Neural cell (in vitro differentiated cells): ENCODE results near the gene NTRK2. TPM values are rescaled to one million over a fixed set of nuclear protein-coding genes. Genes with fewer than 3 reads are reported as not detected.

ENCODE experiments used
- H2AFZ ChIP-seq: fragments of 200-600, 300-800 bp; sonication (generic), shearing (Covaris generic); 2 replicates; pipeline ENCODE4 v1.6.0; 2014; ENCODE audit warnings: low read depth, mild to moderate bottlenecking, antibody characterized with exemption, low read length, moderate library complexity
- H3F3A ChIP-seq: fragments of 200-600 bp; shearing (Covaris generic); 2 replicates; pipeline ENCODE4 v1.6.1; 2016; ENCODE audit warnings: mild to moderate bottlenecking, moderate library complexity, mixed read lengths, antibody characterized with exemption, low read length; ENCODE audit not compliant: insufficient read depth, poor library complexity, severe bottlenecking
- H3K27ac ChIP-seq: fragments of 200-600, 300-800 bp; sonication (generic), shearing (Covaris generic); 2 replicates; pipeline ENCODE4 v1.5.1; 2014; ENCODE audit warnings: mild to moderate bottlenecking, low read length, moderate library complexity
- H3K27me3 ChIP-seq: fragments of 300-800, 200-600 bp; sonication (generic), shearing (Covaris generic); 2 replicates; pipeline ENCODE4 v1.6.0; 2014; ENCODE audit warnings: mild to moderate bottlenecking, low read depth, low read length, moderate library complexity; ENCODE audit not compliant: insufficient read depth
- H3K36me3 ChIP-seq: fragments of 300-800, 200-600 bp; sonication (generic), shearing (Covaris generic); 2 replicates; pipeline ENCODE4 v1.5.1; 2014; ENCODE audit warnings: mild to moderate bottlenecking, antibody characterized with exemption, low read length, moderate library complexity; ENCODE audit not compliant: insufficient read depth
- H3K4me2 ChIP-seq: fragments of 300-800, 200-600 bp; sonication (generic), shearing (Covaris generic); 2 replicates; pipeline ENCODE4 v1.6.0; 2014; ENCODE audit warnings: mild to moderate bottlenecking, low read length
- H3K4me3 ChIP-seq: fragments of 300-800, 200-600 bp; sonication (generic), shearing (Covaris generic); 2 replicates; pipeline ENCODE4 v1.5.1; 2014; ENCODE audit warnings: mild to moderate bottlenecking, low read length, moderate library complexity
- H3K79me2 ChIP-seq: fragments of 200-600 bp; shearing (Covaris generic); replicated peaks from 2 replicates; pipeline ENCODE4 v1.6.0; 2014; ENCODE audit warnings: mild to moderate bottlenecking, low read length, moderate library complexity; ENCODE audit not compliant: insufficient read depth
- H3K9ac ChIP-seq: fragments of 300-800, 200-600 bp; sonication (generic), shearing (Covaris generic); 2 replicates; pipeline ENCODE4 v1.6.1; 2016; ENCODE audit warnings: mild to moderate bottlenecking, low read length, mixed read lengths
- H3K9me2 ChIP-seq: fragments of 200-600 bp; shearing (Covaris generic); 2 replicates; pipeline ENCODE4 v1.6.1; 2016; ENCODE audit warnings: mild to moderate bottlenecking, low read length, mixed read lengths; ENCODE audit not compliant: insufficient read depth
- H3K9me3 ChIP-seq: fragments of 200-600, 300-800 bp; sonication (generic), shearing (Covaris generic); 2 replicates; pipeline ENCODE4 v1.6.1; 2016; ENCODE audit warnings: mild to moderate bottlenecking, mixed run types, low read length, moderate library complexity, mixed read lengths
- H4K20me1 ChIP-seq: fragments of 200-600 bp; shearing (Covaris generic); 2 replicates; pipeline ENCODE4 v1.6.1; 2016; ENCODE audit warnings: mild to moderate bottlenecking, mixed run types; ENCODE audit not compliant: insufficient read depth
- CTCF ChIP-seq: fragments of 450-650 bp; IDR thresholded peaks from 2 replicates; pipeline ENCODE4 v1.5.1; 2014; ENCODE audit warnings: antibody characterized with exemption, mild to moderate bottlenecking, moderate library complexity; ENCODE audit not compliant: poor library complexity, severe bottlenecking
- EP300 ChIP-seq: fragments of 450-650 bp; conservative IDR thresholded peaks from 2 replicates; pipeline ENCODE4 v1.6.1; 2014; ENCODE audit warnings: antibody characterized with exemption, mild to moderate bottlenecking, moderate library complexity; ENCODE audit not compliant: poor library complexity, severe bottlenecking
- EZH2 ChIP-seq: fragments of 200-600, 300-800 bp; shearing (Covaris generic), sonication (generic); IDR thresholded peaks from 2 replicates; pipeline ENCODE4 v1.6.1; 2014; ENCODE audit warnings: antibody characterized with exemption, low read length, borderline replicate concordance, mild to moderate bottlenecking; ENCODE audit not compliant: insufficient read depth, poor library complexity, severe bottlenecking
- MXI1 ChIP-seq: fragments of 450-650 bp; conservative IDR thresholded peaks from 2 replicates; pipeline ENCODE4 v1.6.1; 2014; ENCODE audit warnings: antibody characterized with exemption, mild to moderate bottlenecking; ENCODE audit not compliant: poor library complexity, severe bottlenecking
- POLR2AphosphoS5 ChIP-seq: IDR thresholded peaks from 2 replicates; pipeline ENCODE4 v1.6.1; 2012
- RAD21 ChIP-seq: fragments of 450-650 bp; conservative IDR thresholded peaks from 2 replicates; pipeline ENCODE4 v1.6.1; 2014; ENCODE audit warnings: antibody characterized with exemption, mild to moderate bottlenecking, moderate library complexity
- REST ChIP-seq: IDR thresholded peaks from 2 replicates; pipeline ENCODE4 v1.6.1; 2012; ENCODE audit warnings: borderline replicate concordance
- SMC3 ChIP-seq: fragments of 450-650 bp; conservative IDR thresholded peaks from 2 replicates; pipeline ENCODE4 v1.6.1; 2014; ENCODE audit warnings: antibody characterized with exemption, mild to moderate bottlenecking, moderate library complexity; ENCODE audit not compliant: poor library complexity
- TAF1 ChIP-seq: IDR thresholded peaks from 2 replicates; pipeline ENCODE4 v1.6.1; 2012; ENCODE audit warnings: low read depth
- polyA plus RNA-seq: library from polyadenylated mRNA; depleted of rRNA; stranded (reverse); fragments of >200 nt; gene quantifications from 2 replicates; pipeline ENCODE4 v1.2.3, GENCODE V29; 2014

NTRK2 gene
- polyA plus RNA-seq, 1 donor from 2014 or later = 14.2 TPM

- Histone ChIP-seq H2AFZ (no peak overlapping the region), H3K9ac (peak overlapping the region; percentile 6), H3K4me3 (no peak overlapping the region), H3F3A (no peaks in the 10 kb centered on the region), H3K79me2 (no peaks in the 10 kb centered on the region), H3K36me3 (no peaks in the 10 kb centered on the region), H3K27me3 (no peaks in the 10 kb centered on the region), H3K9me3 (no peaks in the 10 kb centered on the region), H3K27ac (no peak overlapping the region), H3K4me2 (no peak overlapping the region), H3K9me2 (no peaks in the 10 kb centered on the region), H4K20me1 (no peaks in the 10 kb centered on the region)
- TF ChIP-seq REST (no peak), TAF1 (no peak), CTCF (no peak), MXI1 (no peak), POLR2AphosphoS5 (no peak), SMC3 (no peak), RAD21 (no peak), EP300 (no peak), EZH2 (no peak)
Observed at GRCh38 chr9:84990416-84990815, 320.9 kb downstream of the NTRK2 start.

GRCh38 chr9:84990850-84991513 lies 321.5 kb downstream of the NTRK2 start:
- Histone ChIP-seq H2AFZ (no peak overlapping the region), H3K27ac (no peak overlapping the region), H3K27me3 (no peaks in the 10 kb centered on the region), H3K79me2 (no peaks in the 10 kb centered on the region), H3K4me3 (no peak overlapping the region), H3F3A (no peaks in the 10 kb centered on the region), H3K9ac (no peak overlapping the region), H3K36me3 (no peaks in the 10 kb centered on the region), H4K20me1 (no peaks in the 10 kb centered on the region), H3K9me2 (no peaks in the 10 kb centered on the region), H3K4me2 (no peak overlapping the region), H3K9me3 (no peaks in the 10 kb centered on the region)
- TF ChIP-seq EZH2 = no peak
